ENCODE results near the gene INTS1.
"Not testable (repeated sequence)": the region's sequence is repeated elsewhere in the genome, so short reads cannot be mapped to it uniquely, and the experiment has no call there.

The INTS1 gene

GRCh38 chr7:1445341-1445740 lies 58.8 kb downstream of the INTS1 start:
- 0 out of 2 replicates have a peak, but pooled peaks cover 4% of the 10 kb centered on the region for H3K27me3 ChIP-seq (ENCODE audit: insufficient read depth, low read length)
- no peak overlapping the region for H3K27ac ChIP-seq (ENCODE audit: low read depth, low read length, poor library complexity, severe bottlenecking)
- no peak overlapping the region for H2AFZ ChIP-seq (ENCODE audit: low read length)
- H3K4me3 ChIP-seq (ENCODE audit: low read depth, low read length, poor library complexity, severe bottlenecking) = no peak overlapping the region
- no peaks in the 10 kb centered on the region for H3K36me3 ChIP-seq (ENCODE audit: insufficient read depth, low read length)
- H3K4me2 ChIP-seq (ENCODE audit: low read length) = no peak overlapping the region
- H4K20me1 ChIP-seq (ENCODE audit: insufficient read depth, low read length) = no peaks in the 10 kb centered on the region
- H3F3A ChIP-seq (ENCODE audit: insufficient read depth, low read length) = no peaks in the 10 kb centered on the region
- H3K79me2 ChIP-seq (ENCODE audit: insufficient read depth, low read length) = no peaks in the 10 kb centered on the region
- no peaks in the 10 kb centered on the region for H3K9me2 ChIP-seq (ENCODE audit: low read depth, low read length)
- H3K4me1 ChIP-seq (ENCODE audit: insufficient read depth, low read length, severe bottlenecking) = no peaks in the 10 kb centered on the region
- no peak for TF ChIP-seq CTCF (IDR thresholded peaks at IDR 0.05; ENCODE audit: low read length)
- no peak for TF ChIP-seq EZH2 (IDR thresholded peaks at IDR 0.05; ENCODE audit: borderline replicate concordance, low read length)
- H3K9me3 ChIP-seq (ENCODE audit: low read length) = no peaks in the 10 kb centered on the region
- no peak overlapping the region for H3K9ac ChIP-seq (ENCODE audit: low read length)

- Histone ChIP-seq H3K79me2 (ENCODE audit: insufficient read depth, low read length) (no peaks in the 10 kb centered on the region), H3K9me3 (ENCODE audit: low read length) (no peaks in the 10 kb centered on the region), H4K20me1 (ENCODE audit: insufficient read depth, low read length) (no peaks in the 10 kb centered on the region), H3K27me3 (ENCODE audit: insufficient read depth, low read length) (0 out of 2 replicates have a peak, but pooled peaks cover 4% of the 10 kb centered on the region), H3K4me3 (ENCODE audit: low read depth, low read length, poor library complexity, severe bottlenecking) (no peak overlapping the region), H3K4me2 (ENCODE audit: low read length) (no peak overlapping the region), H2AFZ (ENCODE audit: low read length) (no peak overlapping the region), H3K9me2 (ENCODE audit: low read depth, low read length) (no peaks in the 10 kb centered on the region), H3K36me3 (ENCODE audit: insufficient read depth, low read length) (no peaks in the 10 kb centered on the region), H3K9ac (ENCODE audit: low read length) (no peak overlapping the region), H3K4me1 (ENCODE audit: insufficient read depth, low read length, severe bottlenecking) (no peaks in the 10 kb centered on the region), H3F3A (ENCODE audit: insufficient read depth, low read length) (no peaks in the 10 kb centered on the region), H3K27ac (ENCODE audit: low read depth, low read length, poor library complexity, severe bottlenecking) (no peak overlapping the region)
- no peak for TF ChIP-seq EZH2 (IDR thresholded peaks at IDR 0.05; ENCODE audit: borderline replicate concordance, low read length)
- TF ChIP-seq CTCF (IDR thresholded peaks at IDR 0.05; ENCODE audit: low read length) = no peak
Observed at GRCh38 chr7:1444925-1445322, 59.3 kb downstream of the INTS1 start.

- no peaks in the 10 kb centered on the region for H3F3A ChIP-seq (ENCODE audit: insufficient read depth, low read length)
- H3K4me3 ChIP-seq (ENCODE audit: low read depth, low read length, poor library complexity, severe bottlenecking) = no peak overlapping the region
- H3K9me3 ChIP-seq (ENCODE audit: low read length) = no peaks in the 10 kb centered on the region
- no peak overlapping the region for H2AFZ ChIP-seq (ENCODE audit: low read length)
- H3K4me2 ChIP-seq (ENCODE audit: low read length) = no peak overlapping the region
- H3K27me3 ChIP-seq (ENCODE audit: insufficient read depth, low read length) = 0 out of 2 replicates have a peak, but pooled peaks cover 4% of the 10 kb centered on the region
- no peaks in the 10 kb centered on the region for H3K9me2 ChIP-seq (ENCODE audit: low read depth, low read length)
- no peaks in the 10 kb centered on the region for H3K79me2 ChIP-seq (ENCODE audit: insufficient read depth, low read length)
- H3K9ac ChIP-seq (ENCODE audit: low read length) = no peak overlapping the region
- no peaks in the 10 kb centered on the region for H3K36me3 ChIP-seq (ENCODE audit: insufficient read depth, low read length)
- TF ChIP-seq EZH2 (IDR thresholded peaks at IDR 0.05; ENCODE audit: borderline replicate concordance, low read length) = no peak
- no peak for TF ChIP-seq CTCF (IDR thresholded peaks at IDR 0.05; ENCODE audit: low read length)
- no peak overlapping the region for H3K27ac ChIP-seq (ENCODE audit: low read depth, low read length, poor library complexity, severe bottlenecking)
- no peaks in the 10 kb centered on the region for H4K20me1 ChIP-seq (ENCODE audit: insufficient read depth, low read length)
- no peaks in the 10 kb centered on the region for H3K4me1 ChIP-seq (ENCODE audit: insufficient read depth, low read length, severe bottlenecking)
Observed at GRCh38 chr7:1444214-1444924, 59.8 kb downstream of the INTS1 start.

- H3K27me3 ChIP-seq (ENCODE audit: insufficient read depth, low read length); H4K20me1 ChIP-seq (ENCODE audit: insufficient read depth, low read length); H3K4me2 ChIP-seq (ENCODE audit: low read length); H3K9me3 ChIP-seq (ENCODE audit: low read length); H2AFZ ChIP-seq (ENCODE audit: low read length); H3K9ac ChIP-seq (ENCODE audit: low read length); H3K36me3 ChIP-seq (ENCODE audit: insufficient read depth, low read length); H3F3A ChIP-seq (ENCODE audit: insufficient read depth, low read length); H3K4me3 ChIP-seq (ENCODE audit: low read depth, low read length, poor library complexity, severe bottlenecking); H3K4me1 ChIP-seq (ENCODE audit: insufficient read depth, low read length, severe bottlenecking); H3K79me2 ChIP-seq (ENCODE audit: insufficient read depth, low read length); H3K27ac ChIP-seq (ENCODE audit: low read depth, low read length, poor library complexity, severe bottlenecking); H3K9me2 ChIP-seq (ENCODE audit: low read depth, low read length): not testable (repeated sequence)
Observed at GRCh38 chr7:1443587-1444200, 60.5 kb downstream of the INTS1 start.

Measured in OCI-LY1 (cell line).